ENCODE measurements around the gene CEBPB.
A peak's percentile ranks its signal among the peaks of the same experiment; 100 is the strongest.
"Not testable (repeated sequence)": the region's sequence is repeated elsewhere in the genome, so short reads cannot be mapped to it uniquely, and the experiment has no call there.

The CEBPB gene

DNA sequence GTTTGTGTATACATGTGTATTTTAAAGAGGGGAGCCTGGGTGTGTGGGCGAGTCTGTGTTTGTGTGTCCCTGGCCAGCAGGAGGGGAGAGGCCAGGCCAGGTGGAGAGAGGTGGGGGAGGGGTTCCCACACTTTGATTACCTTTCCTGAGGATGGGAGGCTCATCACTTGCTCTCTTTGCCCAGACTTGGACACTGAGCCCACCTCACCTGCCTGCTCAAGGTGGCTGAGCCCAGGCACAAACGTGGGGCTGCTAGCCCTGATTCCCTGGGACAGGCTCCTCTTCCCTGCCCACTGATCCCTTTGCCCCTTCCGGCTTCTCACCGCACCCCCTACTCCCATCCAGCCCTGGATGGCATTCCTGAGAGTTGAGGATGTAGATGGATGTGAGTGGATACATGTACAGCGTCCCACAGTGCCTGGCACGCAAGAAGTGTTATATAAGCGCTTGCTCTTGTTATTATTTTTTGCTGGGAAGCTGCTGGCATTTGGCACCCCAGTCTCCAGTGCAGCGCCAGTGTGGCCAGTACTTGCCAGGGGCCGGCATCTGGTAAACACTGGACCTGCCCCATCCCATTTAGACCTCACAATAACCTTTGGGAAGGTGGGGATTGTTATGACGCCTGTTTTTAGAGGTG lies 2.7 kb downstream of the CEBPB start:
- intact Hi-C loops (cut with micrococcal nuclease) = no loop called here
- H3K4me3 Mint-ChIP-seq = peak overlapping the region; percentile 96

DNA sequence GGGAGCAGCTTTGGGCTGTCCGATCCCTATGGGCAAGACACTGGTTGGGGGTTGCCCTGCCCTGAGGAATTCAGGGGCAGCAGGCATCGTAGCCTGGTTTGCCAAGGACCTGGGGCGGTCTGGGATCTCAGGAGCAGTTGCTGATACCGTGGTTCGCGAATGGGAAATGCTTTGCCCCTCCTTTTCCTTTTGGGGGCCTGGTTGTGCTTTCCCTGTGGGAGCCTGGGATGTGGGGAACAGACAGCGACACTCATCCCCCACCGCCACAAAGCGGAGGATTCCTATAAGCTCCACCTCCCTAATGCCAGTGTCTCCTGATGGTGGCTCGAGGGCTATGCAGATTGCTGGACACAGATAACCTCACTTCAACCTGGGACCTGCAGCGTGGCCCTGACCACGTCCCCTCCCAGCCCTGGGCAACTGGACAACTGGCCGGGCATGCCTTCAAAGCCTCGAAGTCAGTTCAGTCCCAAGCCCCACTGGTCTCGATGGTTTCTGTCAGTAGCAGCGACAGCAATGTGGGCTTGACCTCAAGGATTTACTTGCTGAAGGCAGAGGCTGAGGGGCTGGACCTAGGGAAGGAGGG lies 3.3 kb downstream of the CEBPB start:
- intact Hi-C loops (cut with micrococcal nuclease) = no loop called here
- Mint-ChIP-seq H3K27ac (peak overlapping the region; percentile 88), H3K4me3 (peak overlapping the region; percentile 96), H3K9me3 (no peaks in the 10 kb centered on the region), H3K27me3 (no peaks in the 10 kb centered on the region), H3K4me1 (ENCODE audit: low read depth) (peaks cover 74% of the 10 kb centered on the region), H3K36me3 (ENCODE audit: low read depth) (peaks cover 51% of the 10 kb centered on the region)

More for the DNA sequence above, 2.7 kb downstream of the CEBPB start:
- H3K27ac Mint-ChIP-seq = peak overlapping the region; percentile 88
- H3K4me1 Mint-ChIP-seq (ENCODE audit: low read depth) = peaks cover 77% of the 10 kb centered on the region
- H3K9me3 Mint-ChIP-seq = no peaks in the 10 kb centered on the region
- H3K36me3 Mint-ChIP-seq (ENCODE audit: low read depth) = peaks cover 51% of the 10 kb centered on the region
- H3K27me3 Mint-ChIP-seq = no peaks in the 10 kb centered on the region

DNA sequence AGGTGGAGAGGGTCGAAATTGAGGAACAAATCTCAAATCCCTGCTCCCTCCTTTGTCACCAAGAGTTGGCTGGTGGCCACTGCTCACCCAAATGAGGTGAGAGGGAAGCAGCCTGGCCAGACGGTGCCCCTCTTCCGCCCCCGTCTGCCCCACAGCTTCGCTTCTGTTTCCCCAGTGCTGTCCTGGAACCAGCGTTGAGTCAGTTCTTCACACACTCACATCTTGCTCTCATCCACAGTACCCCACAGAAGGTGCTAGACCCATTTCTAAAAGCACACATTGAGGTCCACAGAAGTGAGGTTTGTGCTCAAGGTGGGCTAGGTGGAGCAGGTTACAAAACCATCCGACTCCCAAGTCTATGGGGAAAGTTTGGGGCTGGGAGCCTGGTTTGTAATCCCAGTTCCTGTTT lies 3.8 kb downstream of the CEBPB start:
- H3K27me3 Mint-ChIP-seq = no peaks in the 10 kb centered on the region
- H3K27ac Mint-ChIP-seq = peak overlapping the region; percentile 47
- H3K4me1 Mint-ChIP-seq (ENCODE audit: low read depth) = peaks cover 69% of the 10 kb centered on the region
- intact Hi-C loops (cut with micrococcal nuclease) = no loop called here
- H3K4me3 Mint-ChIP-seq = peak overlapping the region; percentile 96
- H3K36me3 Mint-ChIP-seq (ENCODE audit: low read depth) = peaks cover 51% of the 10 kb centered on the region
- H3K9me3 Mint-ChIP-seq = no peaks in the 10 kb centered on the region

DNA sequence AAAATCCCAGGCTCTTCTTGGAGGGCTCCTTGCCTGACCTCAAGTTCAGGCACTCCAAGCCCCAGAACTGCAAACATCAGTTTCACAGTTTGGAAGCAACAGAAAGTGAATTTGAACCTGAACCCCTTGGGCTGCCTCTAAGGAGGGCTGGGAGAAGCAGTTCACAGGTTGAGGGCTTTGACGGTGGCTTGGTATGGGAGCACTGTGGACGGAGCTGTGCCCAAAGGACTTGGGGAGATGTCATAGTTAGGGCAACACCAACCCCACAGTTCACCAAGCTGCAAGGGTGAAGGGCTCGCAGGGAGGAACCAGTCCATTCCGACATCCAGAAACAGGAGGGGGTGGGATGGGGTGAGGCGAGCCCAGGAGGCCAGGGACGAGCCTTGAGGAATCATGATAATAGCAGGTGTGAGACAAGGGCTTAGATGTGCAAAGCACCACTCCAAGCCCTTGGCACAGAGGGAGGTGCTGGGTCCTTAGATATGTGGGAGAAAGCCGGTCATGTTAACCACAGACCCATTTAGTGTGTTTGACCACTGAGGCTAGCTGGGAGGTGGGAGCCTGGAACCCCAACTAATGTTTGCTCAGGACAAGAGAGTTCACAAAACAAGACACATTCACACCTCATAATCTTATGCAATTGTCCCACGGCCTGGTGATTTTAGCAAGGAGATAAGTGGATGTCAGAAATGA lies 4.3 kb downstream of the CEBPB start:
- Mint-ChIP-seq H3K27ac (peak overlapping the region; percentile 47), H3K9me3 (no peaks in the 10 kb centered on the region), H3K4me3 (peak overlapping the region; percentile 96), H3K36me3 (ENCODE audit: low read depth) (peaks cover 51% of the 10 kb centered on the region), H3K4me1 (ENCODE audit: low read depth) (peaks cover 64% of the 10 kb centered on the region), H3K27me3 (no peaks in the 10 kb centered on the region)
- intact Hi-C loops (cut with micrococcal nuclease) = no loop called here

DNA sequence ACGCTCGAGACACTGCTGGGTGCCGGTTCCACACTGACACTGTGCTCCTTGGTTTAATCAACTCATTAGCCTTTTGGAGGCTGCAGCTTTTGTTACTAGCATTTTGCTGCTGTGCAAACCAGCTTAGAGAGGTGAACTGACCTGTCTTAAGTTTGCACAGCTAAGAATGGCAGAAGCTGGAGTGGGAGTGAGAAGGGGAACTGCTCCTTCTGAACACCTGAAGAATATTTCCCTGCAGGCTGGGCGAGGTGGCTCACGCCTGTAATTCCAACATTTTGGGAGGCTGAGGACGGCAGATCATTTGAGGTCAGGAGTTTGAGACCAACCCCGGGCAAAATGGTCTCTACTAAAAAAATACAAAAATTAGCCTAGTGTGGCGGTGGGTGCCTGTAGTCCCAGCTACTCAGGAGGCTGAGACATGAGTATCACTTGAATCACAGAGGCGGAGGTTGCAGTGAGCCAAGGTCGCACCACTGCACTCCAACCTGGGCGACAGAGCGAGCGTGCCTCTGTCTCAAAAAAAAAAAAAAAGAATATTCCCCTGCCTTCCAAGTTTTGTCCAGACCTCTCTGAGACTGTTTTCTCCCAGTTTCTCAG lies 5.0 kb downstream of the CEBPB start:
- peak overlapping the region; percentile 47 for H3K27ac Mint-ChIP-seq
- intact Hi-C loops (cut with micrococcal nuclease) = no loop called here

DNA sequence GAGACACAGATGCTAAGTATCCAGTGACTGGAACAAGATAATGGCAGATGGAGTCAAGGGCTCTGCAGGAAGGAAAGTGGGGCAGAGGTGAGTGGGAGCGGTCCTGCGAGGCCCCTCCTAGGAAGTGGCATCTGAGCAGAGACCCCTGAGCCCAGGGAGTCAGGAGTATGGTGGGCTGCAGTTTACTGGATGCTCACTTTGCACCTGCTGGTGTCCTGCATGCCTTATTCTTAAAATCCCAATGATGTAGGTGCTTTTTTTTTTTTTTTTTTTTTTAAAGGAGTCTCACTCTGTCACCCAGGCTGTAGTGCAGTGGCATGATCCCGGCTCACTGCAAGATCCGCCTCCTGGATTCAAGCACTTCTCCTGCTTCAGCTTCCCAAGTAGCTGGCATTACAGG lies 5.6 kb downstream of the CEBPB start:
- Mint-ChIP-seq H3K36me3 (ENCODE audit: low read depth) (peaks cover 51% of the 10 kb centered on the region), H3K27ac (peak overlapping the region; percentile 47), H3K4me1 (ENCODE audit: low read depth) (peaks cover 60% of the 10 kb centered on the region), H3K27me3 (no peaks in the 10 kb centered on the region), H3K9me3 (no peaks in the 10 kb centered on the region), H3K4me3 (no peak overlapping the region)
- intact Hi-C loops (cut with micrococcal nuclease) = no loop called here

More for the DNA sequence above, 5.0 kb downstream of the CEBPB start:
- Mint-ChIP-seq H3K4me1 (ENCODE audit: low read depth) (peaks cover 60% of the 10 kb centered on the region), H3K27me3 (no peaks in the 10 kb centered on the region), H3K36me3 (ENCODE audit: low read depth) (peaks cover 51% of the 10 kb centered on the region), H3K9me3 (no peaks in the 10 kb centered on the region), H3K4me3 (no peak overlapping the region)

DNA sequence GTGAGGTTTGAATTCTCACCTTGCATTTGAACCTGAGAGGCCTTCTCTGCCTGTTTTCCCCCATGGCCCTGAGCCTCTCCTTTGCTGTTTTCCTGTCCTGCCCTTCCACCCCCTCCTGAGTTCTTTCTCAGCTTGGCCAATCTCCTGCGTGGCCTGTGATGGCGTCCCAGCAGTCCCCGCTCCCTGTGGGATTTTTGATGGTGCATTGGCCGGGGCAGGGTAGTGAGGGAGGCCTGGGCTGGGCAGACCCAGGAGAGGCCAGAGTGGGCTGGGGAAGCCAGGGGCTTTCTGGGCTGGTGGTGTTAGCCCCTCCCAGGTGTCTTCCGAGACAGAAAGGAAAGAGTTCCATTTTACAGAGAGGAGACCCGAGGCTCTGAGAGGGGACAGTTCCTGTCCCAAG lies 6.3 kb downstream of the CEBPB start:
- Mint-ChIP-seq H3K4me3 (no peak overlapping the region), H3K9me3 (no peaks in the 10 kb centered on the region), H3K4me1 (ENCODE audit: low read depth) (peaks cover 60% of the 10 kb centered on the region), H3K27ac (peak overlapping the region; percentile 47), H3K36me3 (ENCODE audit: low read depth) (peaks cover 46% of the 10 kb centered on the region), H3K27me3 (no peaks in the 10 kb centered on the region)
- intact Hi-C loops (cut with micrococcal nuclease) = no loop called here

DNA sequence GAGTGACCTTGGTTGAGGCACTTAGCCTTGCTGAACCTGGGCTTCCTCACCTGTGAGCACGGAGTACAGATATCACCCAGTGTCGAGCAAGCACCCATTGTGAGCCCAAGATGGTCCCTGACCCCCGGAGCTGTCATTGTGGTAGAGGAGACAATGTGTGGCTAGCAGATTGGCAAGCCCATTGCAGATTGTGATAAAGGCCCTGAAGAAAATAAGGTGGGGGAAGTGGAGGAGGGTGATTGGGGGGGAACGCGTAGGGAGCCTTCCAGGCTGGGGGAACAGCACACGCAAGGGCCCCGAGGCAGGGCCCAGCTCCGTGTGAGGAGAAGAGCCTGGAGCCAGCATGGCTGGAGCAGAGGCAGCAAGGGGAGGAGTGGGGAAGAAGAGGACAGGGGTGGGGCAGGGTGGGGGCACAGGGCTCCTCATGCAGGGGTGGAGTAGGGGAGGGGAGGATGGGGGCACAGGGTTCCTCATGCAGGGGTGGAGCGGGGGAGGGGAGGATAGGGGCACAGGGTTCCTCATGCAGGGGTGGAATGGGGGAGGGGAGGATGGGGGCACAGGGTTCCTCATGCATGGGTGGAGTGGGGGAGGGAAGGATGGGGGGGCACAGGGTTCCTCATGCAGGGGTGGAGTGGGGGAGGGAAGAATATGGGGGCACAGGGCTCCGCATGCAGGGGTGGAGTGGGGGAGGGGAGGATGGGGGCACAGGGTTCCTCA lies 7.0 kb downstream of the CEBPB start:
- Mint-ChIP-seq H3K9me3 (no peaks in the 10 kb centered on the region), H3K4me1 (ENCODE audit: low read depth) (peaks cover 58% of the 10 kb centered on the region), H3K4me3 (no peak overlapping the region), H3K36me3 (ENCODE audit: low read depth) (peaks cover 40% of the 10 kb centered on the region), H3K27me3 (no peaks in the 10 kb centered on the region), H3K27ac (peak overlapping the region; percentile 47)
- intact Hi-C loops (cut with micrococcal nuclease) = no loop called here

DNA sequence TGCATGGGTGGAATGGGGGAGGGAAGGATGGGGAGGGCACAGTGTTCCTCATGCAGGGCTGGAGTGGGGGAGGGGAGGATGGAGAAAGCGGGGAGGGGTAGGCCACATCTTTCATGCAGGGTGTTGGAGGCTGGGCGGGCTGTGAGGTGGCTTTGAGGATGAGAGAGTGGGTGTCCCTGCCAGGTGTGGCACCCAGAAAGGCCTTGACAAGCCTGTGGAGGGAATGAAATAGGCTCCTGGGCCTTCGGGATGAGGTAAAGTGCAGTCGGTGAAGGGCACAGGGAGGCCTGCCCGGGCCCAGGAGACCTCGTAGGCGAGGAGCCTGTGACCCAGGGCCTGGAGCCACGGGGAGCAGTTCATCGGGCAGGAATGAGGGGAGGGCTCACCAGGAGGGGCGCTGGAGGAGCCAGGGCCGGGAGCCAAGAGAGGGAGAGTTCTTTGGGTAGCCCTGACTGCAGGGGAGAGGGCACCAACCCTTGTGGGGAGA lies 7.6 kb downstream of the CEBPB start:
- Mint-ChIP-seq H3K4me3 (no peak overlapping the region), H3K9me3 (no peaks in the 10 kb centered on the region), H3K36me3 (ENCODE audit: low read depth) (peaks cover 34% of the 10 kb centered on the region), H3K27me3 (no peaks in the 10 kb centered on the region), H3K4me1 (ENCODE audit: low read depth) (peaks cover 52% of the 10 kb centered on the region), H3K27ac (no peak overlapping the region)
- intact Hi-C loops (cut with micrococcal nuclease) = no loop called here

DNA sequence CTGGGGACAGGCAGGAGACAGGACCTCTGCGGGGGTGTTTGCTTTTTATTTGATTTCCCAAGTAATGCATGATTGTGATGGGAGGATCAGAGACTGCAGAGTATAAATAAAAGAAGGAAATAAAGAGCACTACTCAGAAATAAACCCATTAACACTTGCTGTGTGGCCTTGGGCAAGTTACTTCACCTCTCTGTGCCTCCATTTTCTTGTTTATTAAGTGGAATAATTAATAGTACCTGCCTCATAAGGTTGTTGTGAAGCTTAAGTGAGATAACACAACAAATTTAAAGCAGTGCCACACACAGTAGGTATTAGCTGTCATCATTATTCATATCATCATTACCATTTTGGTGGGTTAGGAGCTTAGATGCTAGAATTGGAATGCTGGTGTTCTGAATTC lies 8.1 kb downstream of the CEBPB start:
- H3K4me1 Mint-ChIP-seq (ENCODE audit: low read depth) = peaks cover 47% of the 10 kb centered on the region
- H3K27me3 Mint-ChIP-seq = no peaks in the 10 kb centered on the region
- H3K9me3 Mint-ChIP-seq = peaks cover 3% of the 10 kb centered on the region
- no peak overlapping the region for H3K27ac Mint-ChIP-seq
- H3K4me3 Mint-ChIP-seq = no peak overlapping the region
- H3K36me3 Mint-ChIP-seq (ENCODE audit: low read depth) = peaks cover 29% of the 10 kb centered on the region
- intact Hi-C loops (cut with micrococcal nuclease) = no loop called here

DNA sequence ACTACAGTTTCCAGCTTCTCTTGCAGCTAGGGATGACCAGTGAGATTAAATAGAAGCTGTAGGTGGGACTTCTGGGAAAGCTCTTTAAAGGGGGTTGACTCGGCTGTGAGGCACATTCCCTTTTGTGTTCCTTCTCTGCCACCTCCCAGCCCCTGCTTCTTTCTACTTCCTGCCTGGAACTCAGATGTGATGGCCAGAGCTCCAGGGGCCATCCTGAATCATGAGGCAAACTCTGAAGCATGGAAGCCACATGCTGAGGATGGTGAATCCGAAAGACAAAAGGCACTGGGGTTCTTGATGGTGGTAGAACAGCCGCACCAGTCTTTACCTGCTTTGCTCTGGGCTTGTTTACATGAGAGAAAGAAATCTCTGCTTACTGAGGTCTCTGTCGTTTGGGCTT lies 9.1 kb downstream of the CEBPB start:
- intact Hi-C loops (cut with micrococcal nuclease) = no loop called here
- peaks cover 10% of the 10 kb centered on the region for H3K9me3 Mint-ChIP-seq
- H3K27ac Mint-ChIP-seq = no peak overlapping the region
- peaks cover 19% of the 10 kb centered on the region for H3K36me3 Mint-ChIP-seq (ENCODE audit: low read depth)
- no peaks in the 10 kb centered on the region for H3K27me3 Mint-ChIP-seq
- no peak overlapping the region for H3K4me3 Mint-ChIP-seq
- H3K4me1 Mint-ChIP-seq (ENCODE audit: low read depth) = peaks cover 44% of the 10 kb centered on the region

DNA sequence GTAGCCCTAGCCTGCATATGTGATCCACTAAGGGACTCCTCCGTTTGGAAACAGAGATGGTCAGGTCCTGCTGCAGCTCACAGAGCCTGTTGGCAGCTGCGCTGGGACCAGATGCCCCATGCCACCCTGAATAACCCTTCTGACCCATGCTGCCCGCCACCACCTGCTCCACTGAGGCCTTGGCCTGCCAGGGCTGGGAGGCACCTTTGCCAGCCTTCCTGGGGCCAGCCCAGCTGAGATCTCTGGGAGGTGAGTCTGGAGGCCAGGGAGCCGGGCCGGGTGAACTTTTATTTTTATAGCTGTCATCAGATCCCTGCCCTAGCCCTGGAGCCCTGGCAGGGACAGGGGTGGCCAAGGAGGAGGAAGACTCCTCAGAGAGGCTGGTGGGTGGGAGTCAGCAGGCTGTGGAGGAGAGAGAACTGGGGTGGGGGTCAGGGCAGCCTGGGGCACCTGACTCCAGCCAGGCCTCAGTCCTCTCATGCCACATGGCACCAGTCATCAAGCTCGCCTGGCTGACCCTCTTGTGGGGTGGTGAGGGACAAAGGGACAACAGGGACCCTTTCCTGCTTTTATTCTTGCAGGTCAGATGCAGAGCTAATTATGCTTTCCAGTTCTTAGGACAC lies 10.0 kb downstream of the CEBPB start:
- H3K27ac Mint-ChIP-seq = no peak overlapping the region
- intact Hi-C loops (cut with micrococcal nuclease) = no loop called here
- H3K27me3 Mint-ChIP-seq = no peaks in the 10 kb centered on the region
- H3K4me3 Mint-ChIP-seq = no peak overlapping the region
- peaks cover 10% of the 10 kb centered on the region for H3K9me3 Mint-ChIP-seq
- peaks cover 38% of the 10 kb centered on the region for H3K4me1 Mint-ChIP-seq (ENCODE audit: low read depth)
- peaks cover 14% of the 10 kb centered on the region for H3K36me3 Mint-ChIP-seq (ENCODE audit: low read depth)

DNA sequence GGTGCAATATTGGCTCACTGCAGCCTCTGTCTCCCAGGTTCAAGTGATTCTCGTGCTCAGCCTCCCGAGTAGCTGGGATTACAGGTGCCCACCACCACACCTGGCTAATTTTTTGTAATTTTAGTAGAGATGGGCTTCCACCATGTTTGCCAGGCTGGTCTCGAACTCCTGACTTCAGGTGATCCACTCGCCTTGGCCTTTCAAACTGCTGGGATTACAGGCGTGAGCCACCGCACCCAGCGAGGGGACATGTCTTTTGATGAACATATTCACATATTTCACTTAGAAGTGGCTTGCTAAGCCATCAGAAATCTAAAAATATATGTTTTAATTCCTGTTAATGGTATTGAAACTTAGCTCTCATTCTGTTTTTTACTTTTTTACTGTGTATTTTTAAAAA lies 11.1 kb downstream of the CEBPB start:
- H3K27me3 Mint-ChIP-seq; H3K9me3 Mint-ChIP-seq; H3K27ac Mint-ChIP-seq; H3K36me3 Mint-ChIP-seq (ENCODE audit: low read depth); H3K4me3 Mint-ChIP-seq; intact Hi-C loops (cut with micrococcal nuclease): not testable (repeated sequence)
- H3K4me1 Mint-ChIP-seq (ENCODE audit: low read depth) = peaks cover 33% of the 10 kb centered on the region
